Subcutaneous abdominal adipose tissue (tissue), 5 donors: Measurements from ENCODE around the gene DAAM1.

Experiments used
- H3K27ac ChIP-seq: one replicate; pipeline ENCODE4 v1.7.0; 2013; ENCODE audit warnings: low read depth, mild to moderate bottlenecking, inconsistent platforms, low read length, moderate library complexity
- H3K27me3 ChIP-seq, 5 donors: one replicate each; pipeline ENCODE4 v1.7.0; 2013; ENCODE audit warnings: low read length in 5 of 5, inconsistent platforms in 1 of 5; ENCODE audit not compliant: control insufficient read depth in 5 of 5, insufficient read depth in 4 of 5
- H3K36me3 ChIP-seq, 5 donors: one replicate each; pipeline ENCODE4 v1.7.0; 2013; ENCODE audit warnings: low read length in 5 of 5; ENCODE audit not compliant: control insufficient read depth in 5 of 5, insufficient read depth in 5 of 5
- H3K4me1 ChIP-seq, 5 donors: one replicate each; pipeline ENCODE4 v1.7.0; 2013; ENCODE audit warnings: low read length in 5 of 5, mild to moderate bottlenecking in 3 of 5, moderate library complexity in 1 of 5; ENCODE audit not compliant: control insufficient read depth in 5 of 5, insufficient read depth in 5 of 5
- H3K4me3 ChIP-seq, 5 donors: one replicate each; pipeline ENCODE4 v1.7.0; 2013; ENCODE audit warnings: low read length in 5 of 5, low read depth in 1 of 5
- H3K9ac ChIP-seq, 5 donors: one replicate each; pipeline ENCODE4 v1.7.0; 2013; ENCODE audit warnings: low read length in 5 of 5, mild to moderate bottlenecking in 4 of 5, moderate library complexity in 3 of 5
- H3K9me3 ChIP-seq, 5 donors: one replicate each; pipeline ENCODE4 v1.7.0; 2013; ENCODE audit warnings: low read length in 5 of 5; ENCODE audit not compliant: control insufficient read depth in 5 of 5
- donor health status: healthy.
- donor health status: healthy.
- donor health status: healthy.
- donor health status: healthy.
- donor health status: healthy.

Gene DAAM1

DNA sequence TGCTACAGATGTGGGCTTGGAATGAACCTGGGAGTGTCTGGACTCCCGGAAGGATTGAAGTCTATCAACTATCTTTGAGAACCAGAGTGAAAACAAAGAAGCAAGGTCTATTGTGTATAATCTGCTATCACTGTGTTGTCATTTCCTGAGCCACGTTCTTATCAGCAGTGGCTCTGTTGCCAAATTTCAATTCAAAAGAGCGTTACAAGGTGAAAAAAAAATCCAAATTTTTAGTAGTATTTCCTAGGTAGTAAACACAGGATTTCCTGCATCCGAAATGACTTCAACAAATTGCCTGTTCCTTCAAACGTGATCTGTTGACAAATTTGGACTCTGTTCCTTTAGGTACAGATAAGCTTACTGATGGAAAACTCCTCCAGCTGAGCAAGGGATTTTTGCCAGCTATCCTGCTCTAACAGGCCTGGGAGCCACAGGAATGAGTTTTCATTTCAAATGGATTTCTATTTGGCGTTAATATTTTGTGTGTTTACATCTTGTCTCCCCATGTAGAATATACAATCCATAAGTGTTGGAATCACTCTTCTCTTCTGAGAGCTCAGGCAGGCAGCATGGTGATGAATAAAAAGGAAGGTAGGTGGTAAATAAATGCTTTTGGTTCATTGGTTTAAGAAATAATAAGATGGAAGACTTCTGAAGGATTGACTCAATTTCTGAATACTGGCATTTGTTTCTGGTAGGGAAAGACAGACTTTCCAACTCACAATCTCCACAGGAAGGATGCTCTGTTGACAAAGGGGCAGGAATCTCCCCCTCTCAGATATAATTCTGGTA, 218.2 kb downstream of the DAAM1 start:
- Histone ChIP-seq H3K9ac (no peak overlapping the region), H3K4me1 (peaks cover 0 to 19% (median 13%) of the 10 kb centered on the region in 5 donors), H3K27ac (peak overlapping the region; percentile 19), H3K9me3 (peaks cover 0 to 5% (median 0%) of the 10 kb centered on the region in 5 donors), H3K36me3 (no peaks in the 10 kb centered on the region), H3K4me3 (no peak overlapping the region), H3K27me3 (no peaks in the 10 kb centered on the region)

DNA sequence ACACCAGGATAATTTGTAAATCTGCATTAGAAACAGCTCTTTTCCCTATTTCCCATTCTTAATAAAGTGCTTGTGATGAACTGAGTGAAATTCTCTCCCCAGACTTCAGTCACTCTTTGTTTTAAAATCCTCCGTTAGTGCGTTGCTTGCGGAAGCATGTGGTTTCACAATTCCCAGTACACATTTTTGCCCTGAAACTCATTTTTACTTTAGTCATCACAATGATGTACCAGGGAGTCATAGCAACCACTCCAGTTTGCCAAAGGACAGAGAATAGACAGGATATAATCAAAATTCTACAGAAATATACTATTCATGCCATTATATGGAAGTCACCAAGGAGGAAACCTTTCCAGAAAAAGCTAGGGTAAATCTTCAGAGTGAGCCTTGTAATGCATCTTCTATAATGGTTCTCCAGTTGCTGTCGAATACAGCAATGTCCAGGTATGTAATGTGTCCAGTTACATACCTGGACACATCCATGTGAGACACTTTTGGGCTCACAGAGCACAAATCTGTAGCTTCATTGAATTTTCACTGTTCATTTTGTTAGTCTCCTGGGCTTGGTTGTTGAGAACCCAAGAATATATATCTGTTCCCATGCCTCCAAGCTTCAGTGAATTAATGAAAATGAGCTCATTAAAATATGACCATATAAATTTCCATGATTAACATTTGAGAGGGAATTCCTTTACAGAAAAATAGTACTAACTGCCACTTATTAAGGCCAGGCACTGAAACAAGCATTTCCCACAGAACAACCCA, 219.0 kb downstream of the DAAM1 start:
- Histone ChIP-seq H3K4me1 (peaks cover 0 to 19% (median 13%) of the 10 kb centered on the region in 5 donors), H3K9ac (no peak overlapping the region), H3K9me3 (peaks cover 0 to 5% (median 0%) of the 10 kb centered on the region in 5 donors), H3K27me3 (no peaks in the 10 kb centered on the region), H3K4me3 (no peak overlapping the region), H3K27ac (peak overlapping the region; percentile 19), H3K36me3 (no peaks in the 10 kb centered on the region)

DNA sequence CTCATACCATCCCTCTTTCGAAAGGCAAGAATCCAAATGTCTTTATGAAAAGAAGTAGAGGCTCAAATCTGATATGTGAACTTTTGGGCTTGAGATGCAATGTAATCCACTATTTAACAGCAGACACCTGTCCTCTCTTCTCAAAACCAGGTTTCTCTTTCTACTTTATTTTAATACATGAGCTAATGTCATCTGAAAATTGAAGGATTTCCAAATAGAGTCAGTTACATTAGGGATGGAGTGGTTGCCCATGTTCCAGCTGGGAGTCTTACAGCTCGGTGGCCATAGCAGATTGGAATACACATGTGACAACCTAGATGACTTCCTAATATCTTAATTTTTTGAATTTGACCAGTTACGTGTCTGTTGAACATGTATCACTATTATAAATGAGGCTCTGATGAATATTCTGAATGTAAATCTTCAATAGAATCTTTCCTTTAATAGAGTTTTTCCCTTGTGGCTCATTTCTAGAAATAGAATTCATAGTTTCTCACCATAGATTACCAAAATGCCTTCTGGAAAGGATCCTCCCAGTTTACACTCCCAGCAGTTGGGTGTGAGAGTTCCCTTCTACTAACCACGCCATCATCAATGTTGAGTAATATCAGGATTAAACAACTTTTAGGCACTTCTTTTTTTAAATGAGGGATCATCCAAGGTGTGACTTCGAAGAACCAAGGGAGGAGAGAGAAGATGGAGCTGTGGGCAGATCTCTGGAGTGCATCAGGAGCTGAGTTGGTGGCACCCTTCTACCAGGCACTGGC, 227.6 kb downstream of the DAAM1 start:
- no peak overlapping the region for H3K4me3 ChIP-seq
- H3K9ac ChIP-seq, result no peak overlapping the region
- no peak overlapping the region for H3K27ac ChIP-seq
- no peaks in the 10 kb centered on the region for H3K4me1 ChIP-seq
- no peaks in the 10 kb centered on the region for H3K9me3 ChIP-seq
- peaks cover 0 to 2% (median 0%) of the 10 kb centered on the region in 5 donors for H3K36me3 ChIP-seq
- H3K27me3 ChIP-seq, result no peaks in the 10 kb centered on the region

GRCh38 chr14:59417311-59417710, 228.8 kb downstream of the DAAM1 start:
- Histone ChIP-seq H3K4me1 (peaks cover 2 to 5% (median 4%) of the 10 kb centered on the region in 5 donors), H3K27me3 (no peaks in the 10 kb centered on the region), H3K9me3 (no peaks in the 10 kb centered on the region), H3K36me3 (peaks cover 0 to 2% (median 0%) of the 10 kb centered on the region in 5 donors), H3K9ac (no peak overlapping the region), H3K27ac (no peak overlapping the region), H3K4me3 (no peak overlapping the region)

GRCh38 chr14:59419303-59419702, 230.8 kb downstream of the DAAM1 start:
- Histone ChIP-seq H3K9me3 (no peaks in the 10 kb centered on the region), H3K4me3 (no peak overlapping the region), H3K27ac (no peak overlapping the region), H3K27me3 (no peaks in the 10 kb centered on the region), H3K36me3 (peaks cover 0 to 2% (median 0%) of the 10 kb centered on the region in 5 donors), H3K4me1 (peaks cover 2 to 12% (median 10%) of the 10 kb centered on the region in 5 donors), H3K9ac (no peak overlapping the region)
